GM13976 (cell line): ENCODE measurements around the gene RUNX1.

Experiments used
- DNase-seq: peaks from one replicate; pipeline ENCODE4 v3.0.0; 2012; ENCODE audit warnings: low spot score
- CTCF ChIP-seq: IDR thresholded peaks from 2 replicates; pipeline ENCODE4 v1.5.1; 2012; ENCODE audit warnings: borderline replicate concordance, mild to moderate bottlenecking; ENCODE audit not compliant: insufficient read depth; ENCODE audit errors: extremely low read depth, missing control alignments, control extremely low read depth
- in situ Hi-C: fragments of 300-500 bp; cut with MboI; formaldehyde crosslinking; loops from one replicate; pipeline ENCODE4 v1.12.0; 2022; ENCODE audit warnings: low sequenced_read_pairs, mixed read lengths, inconsistent platforms; ENCODE audit not compliant: unreplicated experiment

Gene RUNX1

GRCh38 chr21:35002879-35003722 is 46.0 kb downstream of the RUNX1 start:
- no peak for TF ChIP-seq CTCF
- in situ Hi-C loops, result no loop called here
- DNase-seq, result no peak

- in situ Hi-C loops, result no loop called here
- no peak for TF ChIP-seq CTCF
These were observed 49.6 kb downstream of the RUNX1 start for GRCh38 chr21:34999397-34999941.

GRCh38 chr21:34998176-34998575 is 50.9 kb downstream of the RUNX1 start:
- TF ChIP-seq CTCF, result no peak
- in situ Hi-C loops, result no loop called here
- no peak for DNase-seq

More at GRCh38 chr21:34999397-34999941, 49.6 kb downstream of the RUNX1 start:
- no peak for DNase-seq

- no peak for DNase-seq
- in situ Hi-C loops, result no loop called here
- TF ChIP-seq CTCF, result no peak
These were observed 51.8 kb downstream of the RUNX1 start for GRCh38 chr21:34997294-34997693.

- no peak for DNase-seq
- in situ Hi-C loops, result no loop called here
- TF ChIP-seq CTCF, result no peak
These were observed 52.6 kb downstream of the RUNX1 start for GRCh38 chr21:34996304-34997101.

GRCh38 chr21:34995979-34996303 is 53.2 kb downstream of the RUNX1 start:
- no peak for TF ChIP-seq CTCF
- no peak for DNase-seq
- in situ Hi-C loops, result no loop called here
